ENCODE results near the gene HIVEP3.

The HIVEP3 gene

GRCh38 chr1:41874903-41875411, 43.8 kb downstream of the HIVEP3 start:
- no peak for DNase-seq (ENCODE audit: extremely low read depth in 1 of 2, low read depth in 1 of 2)

GRCh38 chr1:41874151-41874719, 44.5 kb downstream of the HIVEP3 start:
- no peak for DNase-seq (ENCODE audit: extremely low read depth in 1 of 2, low read depth in 1 of 2)

- no peak for DNase-seq (ENCODE audit: extremely low read depth in 1 of 2, low read depth in 1 of 2)
Observed at GRCh38 chr1:41872074-41872473, 46.6 kb downstream of the HIVEP3 start.

- no peak for DNase-seq (ENCODE audit: extremely low read depth in 1 of 2, low read depth in 1 of 2)
Observed at GRCh38 chr1:41870076-41870562, 48.6 kb downstream of the HIVEP3 start.

- no peak for DNase-seq (ENCODE audit: extremely low read depth in 1 of 2, low read depth in 1 of 2)
Observed at GRCh38 chr1:41868241-41868998, 50.3 kb downstream of the HIVEP3 start.

- DNase-seq (ENCODE audit: extremely low read depth in 1 of 2, low read depth in 1 of 2), result no peak
Observed at GRCh38 chr1:41866285-41866684, 52.4 kb downstream of the HIVEP3 start.

- no peak for DNase-seq (ENCODE audit: extremely low read depth in 1 of 2, low read depth in 1 of 2)
Observed at GRCh38 chr1:41864471-41865040, 54.2 kb downstream of the HIVEP3 start.

- no peak for DNase-seq (ENCODE audit: extremely low read depth in 1 of 2, low read depth in 1 of 2)
Observed at GRCh38 chr1:41863718-41864117, 55.0 kb downstream of the HIVEP3 start.

GRCh38 chr1:41862384-41863221, 56.1 kb downstream of the HIVEP3 start:
- DNase-seq (ENCODE audit: extremely low read depth in 1 of 2, low read depth in 1 of 2), result no peak

- DNase-seq (ENCODE audit: extremely low read depth in 1 of 2, low read depth in 1 of 2), result no peak
Observed at GRCh38 chr1:41861535-41862383, 57.0 kb downstream of the HIVEP3 start.

GRCh38 chr1:41860771-41861170, 58.0 kb downstream of the HIVEP3 start:
- no peak for DNase-seq (ENCODE audit: extremely low read depth in 1 of 2, low read depth in 1 of 2)

GRCh38 chr1:41860214-41860613, 58.5 kb downstream of the HIVEP3 start:
- no peak for DNase-seq (ENCODE audit: extremely low read depth in 1 of 2, low read depth in 1 of 2)

- DNase-seq (ENCODE audit: extremely low read depth in 1 of 2, low read depth in 1 of 2), result no peak
Observed at GRCh38 chr1:41859686-41860085, 59.0 kb downstream of the HIVEP3 start.

- DNase-seq (ENCODE audit: extremely low read depth in 1 of 2, low read depth in 1 of 2), result no peak
Observed at GRCh38 chr1:41856944-41857285, 61.8 kb downstream of the HIVEP3 start.

- DNase-seq (ENCODE audit: extremely low read depth in 1 of 2, low read depth in 1 of 2), result no peak
Observed at GRCh38 chr1:41856151-41856943, 62.4 kb downstream of the HIVEP3 start.

GRCh38 chr1:41855713-41856112, 63.0 kb downstream of the HIVEP3 start:
- no peak for DNase-seq (ENCODE audit: extremely low read depth in 1 of 2, low read depth in 1 of 2)

- no peak for DNase-seq (ENCODE audit: extremely low read depth in 1 of 2, low read depth in 1 of 2)
Observed at GRCh38 chr1:41853907-41854306, 64.8 kb downstream of the HIVEP3 start.

- DNase-seq (ENCODE audit: extremely low read depth in 1 of 2, low read depth in 1 of 2), result no peak
Observed at GRCh38 chr1:41852091-41852490, 66.6 kb downstream of the HIVEP3 start.

GRCh38 chr1:41851589-41851988, 67.1 kb downstream of the HIVEP3 start:
- no peak for DNase-seq (ENCODE audit: extremely low read depth in 1 of 2, low read depth in 1 of 2)
